ENCODE results near the gene BAIAP2L2. TPM values are rescaled to one million over a fixed set of nuclear protein-coding genes. Genes with fewer than 3 reads are reported as not detected.

BAIAP2L2 gene
- total and polyA plus RNA-seq, 4 donors = 0.33 to 0.46 (median 0.44) TPM; not detected in 1

GRCh38 chr22:38077595-38077994 is 32.9 kb downstream of the BAIAP2L2 start (continued):
- TF ChIP-seq, protein P1, sequence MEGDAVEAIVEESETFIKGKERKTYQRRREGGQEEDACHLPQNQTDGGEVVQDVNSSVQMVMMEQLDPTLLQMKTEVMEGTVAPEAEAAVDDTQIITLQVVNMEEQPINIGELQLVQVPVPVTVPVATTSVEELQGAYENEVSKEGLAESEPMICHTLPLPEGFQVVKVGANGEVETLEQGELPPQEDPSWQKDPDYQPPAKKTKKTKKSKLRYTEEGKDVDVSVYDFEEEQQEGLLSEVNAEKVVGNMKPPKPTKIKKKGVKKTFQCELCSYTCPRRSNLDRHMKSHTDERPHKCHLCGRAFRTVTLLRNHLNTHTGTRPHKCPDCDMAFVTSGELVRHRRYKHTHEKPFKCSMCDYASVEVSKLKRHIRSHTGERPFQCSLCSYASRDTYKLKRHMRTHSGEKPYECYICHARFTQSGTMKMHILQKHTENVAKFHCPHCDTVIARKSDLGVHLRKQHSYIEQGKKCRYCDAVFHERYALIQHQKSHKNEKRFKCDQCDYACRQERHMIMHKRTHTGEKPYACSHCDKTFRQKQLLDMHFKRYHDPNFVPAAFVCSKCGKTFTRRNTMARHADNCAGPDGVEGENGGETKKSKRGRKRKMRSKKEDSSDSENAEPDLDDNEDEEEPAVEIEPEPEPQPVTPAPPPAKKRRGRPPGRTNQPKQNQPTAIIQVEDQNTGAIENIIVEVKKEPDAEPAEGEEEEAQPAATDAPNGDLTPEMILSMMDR (IDR thresholded peaks at IDR 0.05; ENCODE audit: low read depth, low read length, missing input control) = no peak
- TF ChIP-seq RXRA (IDR thresholded peaks at IDR 0.05) (no peak), FOXA1 (IDR thresholded peaks at IDR 0.05) (no peak)
- TF ChIP-seq, protein P2, sequence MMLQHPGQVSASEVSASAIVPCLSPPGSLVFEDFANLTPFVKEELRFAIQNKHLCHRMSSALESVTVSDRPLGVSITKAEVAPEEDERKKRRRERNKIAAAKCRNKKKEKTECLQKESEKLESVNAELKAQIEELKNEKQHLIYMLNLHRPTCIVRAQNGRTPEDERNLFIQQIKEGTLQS (IDR thresholded peaks at IDR 0.05) = no peak

DNA sequence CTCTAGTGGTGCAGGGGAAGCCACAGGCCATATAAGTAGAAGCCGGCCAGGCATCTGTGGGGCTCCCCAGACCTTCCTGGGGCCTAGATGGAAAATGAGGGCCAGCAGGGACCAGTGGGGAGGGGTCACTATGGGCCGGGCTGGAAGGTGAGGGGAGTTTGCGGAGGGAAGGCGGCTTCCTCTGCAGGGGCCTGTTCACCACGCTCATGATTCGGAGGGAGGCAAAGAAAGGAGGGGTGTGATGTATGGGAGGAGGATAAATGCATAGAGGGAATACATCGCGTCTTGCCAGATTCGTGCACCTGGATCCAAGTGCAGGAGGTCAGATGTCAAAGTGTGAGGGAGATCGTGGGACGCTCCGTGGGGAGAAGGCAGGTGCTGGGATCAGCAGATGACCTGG is 33.4 kb downstream of the BAIAP2L2 start:
- Histone ChIP-seq H3K9me3 (ENCODE audit: control insufficient read depth in 4 of 4, low read length in 3 of 4) (no peaks in the 10 kb centered on the region), H3K4me1 (ENCODE audit: control insufficient read depth in 4 of 4, insufficient read depth in 4 of 4, low read length in 3 of 4) (peaks cover 9 to 27% (median 15%) of the 10 kb centered on the region in 4 donors), H3K9ac (ENCODE audit: low read depth in 1 of 2, low read length in 2 of 2) (no peak overlapping the region), H3K36me3 (ENCODE audit: control insufficient read depth in 4 of 4, insufficient read depth in 3 of 4, low read depth in 1 of 4, low read length in 3 of 4) (peaks cover 4 to 17% (median 13%) of the 10 kb centered on the region in 4 donors), H3K4me3 (ENCODE audit: low read depth in 1 of 3, low read length in 3 of 3) (no peak overlapping the region), H3K27me3 (ENCODE audit: control insufficient read depth in 4 of 4, insufficient read depth in 4 of 4, low read length in 3 of 4) (no peaks in the 10 kb centered on the region), H3K27ac (ENCODE audit: low read depth in 1 of 2, low read length in 2 of 2) (no peak overlapping the region)
- DNase-seq (ENCODE audit: low spot score) = no peak
- TF ChIP-seq TAF1 (conservative IDR thresholded peaks at IDR 0.05) = no peak
- TF ChIP-seq FOXA1 (IDR thresholded peaks at IDR 0.05) = no peak
- TF ChIP-seq, protein P3, sequence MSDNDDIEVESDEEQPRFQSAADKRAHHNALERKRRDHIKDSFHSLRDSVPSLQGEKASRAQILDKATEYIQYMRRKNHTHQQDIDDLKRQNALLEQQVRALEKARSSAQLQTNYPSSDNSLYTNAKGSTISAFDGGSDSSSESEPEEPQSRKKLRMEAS (IDR thresholded peaks at IDR 0.05) = no peak
- no peak for TF ChIP-seq RXRA (IDR thresholded peaks at IDR 0.05)
- TF ChIP-seq, protein P2 (IDR thresholded peaks at IDR 0.05) = no peak
- TF ChIP-seq EGR1 (IDR thresholded peaks at IDR 0.05; ENCODE audit: low read depth in 2 of 2) = no peak
- TF ChIP-seq YY1 (IDR thresholded peaks at IDR 0.05) = no peak
- TF ChIP-seq RAD21 (IDR thresholded peaks at IDR 0.05) = no peak
- no peak for TF ChIP-seq SP1 (IDR thresholded peaks at IDR 0.05)
- TF ChIP-seq, protein P1 (IDR thresholded peaks at IDR 0.05; ENCODE audit: low read depth, low read length, missing input control) = no peak
- no peak for TF ChIP-seq ZBTB33 (IDR thresholded peaks at IDR 0.05)
- WGBS = 82% methylated on average over 12 of the region's 12 CpGs

DNA sequence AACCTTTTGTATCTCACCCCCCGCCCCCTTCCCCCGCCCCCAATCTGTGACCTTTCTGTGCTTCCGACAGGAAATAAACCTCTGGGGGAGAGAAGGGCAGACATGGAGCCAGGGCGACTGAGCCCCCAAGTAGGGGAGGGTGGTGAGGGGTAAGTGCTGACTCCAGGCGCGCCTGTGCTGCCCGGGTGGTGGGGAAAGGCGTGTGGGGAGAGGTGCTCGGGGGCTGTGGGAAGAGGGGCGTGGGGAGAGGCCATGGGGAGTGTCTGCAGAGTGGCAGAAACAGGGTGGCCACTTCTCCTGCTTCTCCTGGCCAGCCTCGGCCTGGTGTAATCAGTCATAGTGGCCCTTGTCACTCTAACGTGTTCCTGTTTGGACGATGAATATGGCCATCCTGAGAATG is 34.5 kb downstream of the BAIAP2L2 start:
- DNase-seq (ENCODE audit: low spot score) = no peak
- H3K9me3 ChIP-seq (ENCODE audit: control insufficient read depth in 4 of 4, low read length in 3 of 4) = no peaks in the 10 kb centered on the region
- WGBS = 96% methylated on average over 13 of the region's 13 CpGs
- peaks cover 2 to 17% (median 6%) of the 10 kb centered on the region in 4 donors for H3K4me1 ChIP-seq (ENCODE audit: control insufficient read depth in 4 of 4, insufficient read depth in 4 of 4, low read length in 3 of 4)
- peaks cover 4 to 24% (median 13%) of the 10 kb centered on the region in 4 donors for H3K36me3 ChIP-seq (ENCODE audit: control insufficient read depth in 4 of 4, insufficient read depth in 3 of 4, low read depth in 1 of 4, low read length in 3 of 4)
- TF ChIP-seq NR2F2 (IDR thresholded peaks at IDR 0.05) (no peak), SP1 (IDR thresholded peaks at IDR 0.05) (no peak)
- H3K27me3 ChIP-seq (ENCODE audit: control insufficient read depth in 4 of 4, insufficient read depth in 4 of 4, low read length in 3 of 4) = no peaks in the 10 kb centered on the region
- no peak overlapping the region for H3K4me3 ChIP-seq (ENCODE audit: low read depth in 1 of 3, low read length in 3 of 3)
- H3K27ac ChIP-seq (ENCODE audit: low read depth in 1 of 2, low read length in 2 of 2) = no peak overlapping the region
- no peak overlapping the region for H3K9ac ChIP-seq (ENCODE audit: low read depth in 1 of 2, low read length in 2 of 2)
